Left renal pelvis (tissue), 4 donors: ENCODE results near the gene CCDC87. TPM values are rescaled to one million over a fixed set of nuclear protein-coding genes. Genes with fewer than 3 reads are reported as not detected.
"Not testable (repeated sequence)": the region's sequence is repeated elsewhere in the genome, so short reads cannot be mapped to it uniquely, and the experiment has no call there.

Experiments
- DNase-seq, 4 donors: peaks; one replicate each; pipeline ENCODE4 v3.0.0-alpha.2; 2013; ENCODE audit warnings: low read depth in 4 of 4, low spot score in 3 of 4
- polyA plus RNA-seq, 4 donors: library from polyadenylated mRNA; unstranded; fragments of 120-200 nt; gene quantifications; one replicate each; pipeline ENCODE4 v1.2.1, GENCODE V29; 2013; ENCODE audit not compliant: insufficient read length in 4 of 4

The CCDC87 gene, protein sequence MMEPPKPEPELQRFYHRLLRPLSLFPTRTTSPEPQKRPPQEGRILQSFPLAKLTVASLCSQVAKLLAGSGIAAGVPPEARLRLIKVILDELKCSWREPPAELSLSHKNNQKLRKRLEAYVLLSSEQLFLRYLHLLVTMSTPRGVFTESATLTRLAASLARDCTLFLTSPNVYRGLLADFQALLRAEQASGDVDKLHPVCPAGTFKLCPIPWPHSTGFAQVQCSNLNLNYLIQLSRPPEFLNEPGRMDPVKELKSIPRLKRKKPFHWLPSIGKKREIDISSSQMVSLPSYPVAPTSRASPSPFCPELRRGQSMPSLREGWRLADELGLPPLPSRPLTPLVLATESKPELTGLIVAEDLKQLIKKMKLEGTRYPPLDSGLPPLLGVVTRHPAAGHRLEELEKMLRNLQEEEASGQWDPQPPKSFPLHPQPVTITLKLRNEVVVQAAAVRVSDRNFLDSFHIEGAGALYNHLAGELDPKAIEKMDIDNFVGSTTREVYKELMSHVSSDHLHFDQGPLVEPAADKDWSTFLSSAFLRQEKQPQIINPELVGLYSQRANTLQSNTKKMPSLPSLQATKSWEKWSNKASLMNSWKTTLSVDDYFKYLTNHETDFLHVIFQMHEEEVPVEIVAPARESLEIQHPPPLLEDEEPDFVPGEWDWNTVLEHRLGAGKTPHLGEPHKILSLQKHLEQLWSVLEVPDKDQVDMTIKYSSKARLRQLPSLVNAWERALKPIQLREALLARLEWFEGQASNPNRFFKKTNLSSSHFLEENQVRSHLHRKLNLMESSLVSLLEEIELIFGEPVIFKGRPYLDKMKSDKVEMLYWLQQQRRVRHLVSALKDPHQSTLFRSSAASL
- under 1 TPM; 0.23 to 0.50 (median 0.28) TPM for polyA plus RNA-seq

DNA sequence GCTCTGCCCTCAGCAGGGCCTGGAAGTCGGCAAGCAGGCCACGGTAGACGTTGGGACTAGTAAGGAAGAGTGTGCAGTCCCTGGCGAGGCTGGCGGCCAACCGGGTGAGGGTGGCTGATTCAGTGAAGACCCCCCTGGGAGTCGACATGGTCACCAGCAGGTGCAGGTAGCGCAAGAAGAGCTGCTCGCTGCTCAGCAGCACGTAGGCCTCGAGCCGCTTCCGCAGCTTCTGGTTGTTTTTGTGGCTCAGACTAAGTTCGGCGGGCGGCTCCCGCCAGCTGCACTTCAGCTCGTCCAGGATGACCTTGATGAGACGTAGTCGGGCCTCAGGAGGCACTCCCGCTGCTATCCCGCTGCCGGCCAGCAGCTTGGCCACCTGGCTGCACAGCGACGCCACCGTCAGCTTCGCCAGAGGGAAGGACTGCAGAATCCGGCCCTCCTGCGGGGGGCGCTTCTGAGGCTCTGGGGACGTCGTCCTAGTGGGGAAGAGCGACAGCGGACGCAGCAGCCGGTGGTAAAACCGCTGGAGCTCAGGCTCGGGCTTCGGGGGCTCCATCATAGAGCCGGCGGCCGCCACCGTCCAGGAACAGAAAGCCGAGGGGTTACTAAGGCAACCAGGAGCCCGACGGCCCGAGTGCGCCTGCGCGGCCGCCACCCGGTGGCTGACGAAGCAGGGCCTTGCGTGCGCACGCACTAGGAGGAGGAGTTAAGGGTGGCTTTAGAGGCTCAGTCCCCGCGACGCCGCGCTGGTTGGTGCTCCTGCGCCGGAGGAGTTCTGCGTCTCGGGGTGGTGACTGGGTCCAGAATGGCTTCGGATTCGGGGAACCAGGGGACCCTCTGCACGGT lies at the start of gene CCDC87, which contains the start of gene CCS:
TSS of gene CCDC87 (minus strand) at position 607 of the 846 bp plus-strand sequence. CDS start at position 559, 48 bp downstream.
TSS of gene CCS (plus strand) at position 729 of the 846 bp plus-strand sequence. CDS start at position 806, 77 bp downstream.
- DNase-seq, result peak; percentile 84 to 89 (median 87)

DNA sequence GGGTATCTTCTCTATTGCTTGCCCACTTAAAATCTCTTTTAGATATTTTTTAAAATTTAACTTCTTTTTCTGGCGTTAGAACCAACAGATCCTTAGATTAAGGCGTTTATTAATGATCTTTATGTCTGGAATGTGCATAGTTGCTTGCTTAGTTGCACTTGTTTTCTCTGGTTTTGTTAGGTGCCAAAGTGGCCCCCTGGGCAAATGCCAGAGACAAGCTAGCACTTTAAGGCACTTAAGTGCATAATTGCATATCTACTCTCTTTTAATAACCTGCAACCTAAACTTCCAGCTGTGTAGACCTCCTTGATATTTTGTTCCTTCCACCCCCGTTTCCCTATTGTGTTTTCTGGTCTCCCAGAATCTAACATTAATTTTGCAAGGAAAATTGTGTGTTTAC lies 49.0 kb upstream of the CCDC87 start:
- no peak for DNase-seq

DNA sequence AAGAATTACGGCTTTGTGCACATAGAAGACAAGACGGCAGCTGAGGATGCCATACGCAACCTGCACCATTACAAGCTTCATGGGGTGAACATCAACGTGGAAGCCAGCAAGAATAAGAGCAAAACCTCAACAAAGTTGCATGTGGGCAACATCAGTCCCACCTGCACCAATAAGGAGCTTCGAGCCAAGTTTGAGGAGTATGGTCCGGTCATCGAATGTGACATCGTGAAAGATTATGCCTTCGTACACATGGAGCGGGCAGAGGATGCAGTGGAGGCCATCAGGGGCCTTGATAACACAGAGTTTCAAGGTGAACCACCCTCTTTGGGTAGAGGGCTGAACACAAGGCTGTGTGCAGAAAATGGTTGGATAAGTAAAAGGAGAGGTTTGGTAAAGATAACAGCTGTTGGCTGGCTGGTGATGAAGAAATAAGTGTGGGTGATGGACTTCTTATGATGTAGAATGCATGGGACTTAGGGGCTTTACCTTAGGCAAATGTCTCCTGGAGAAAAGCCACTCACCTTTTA lies 47.0 kb upstream of the CCDC87 start:
- not testable (repeated sequence) for DNase-seq

DNA sequence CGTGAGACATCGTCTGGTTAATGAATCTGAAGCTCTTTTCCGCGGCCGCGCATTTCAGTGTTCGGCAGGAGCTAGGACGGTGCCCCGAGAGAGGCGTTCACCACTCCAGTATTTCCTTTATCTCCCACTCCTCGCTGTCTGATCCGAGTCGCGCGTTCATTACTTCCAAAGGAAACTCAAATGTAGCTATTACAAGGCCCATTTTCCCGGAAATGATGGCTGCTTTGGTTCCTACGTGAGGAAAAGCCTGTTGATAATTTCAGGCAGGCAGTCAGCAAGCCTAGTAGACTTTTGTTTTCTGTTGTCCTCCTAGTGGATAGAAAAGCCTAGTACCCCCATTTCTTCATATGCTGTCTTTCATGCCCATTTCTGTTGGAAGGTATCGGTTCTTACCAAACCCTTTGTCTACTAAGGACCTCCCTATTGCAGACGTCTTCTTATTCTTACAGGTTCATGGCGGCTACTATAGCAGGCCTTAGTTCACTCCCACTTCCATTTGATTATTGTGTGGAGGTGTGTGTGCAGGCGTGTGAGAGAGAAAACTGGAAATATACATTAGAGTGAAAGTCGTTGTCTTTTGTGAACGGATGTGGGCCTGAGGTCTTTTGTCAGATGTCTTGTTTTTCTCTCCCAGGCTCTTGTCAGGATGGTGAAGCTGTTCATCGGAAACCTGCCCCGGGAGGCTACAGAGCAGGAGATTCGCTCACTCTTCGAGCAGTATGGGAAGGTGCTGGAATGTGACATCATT lies 46.4 kb upstream of the CCDC87 start:
- peak; percentile 28 to 36 (median 32) for DNase-seq

GRCh38 chr11:66638177-66639065 lies 45.6 kb upstream of the CCDC87 start, which contains the start of gene RBM4:
RBM4 (plus strand) TSS chr11:66638703; CDS start chr11:66639712, 1,009 bp downstream.
- peak; percentile 99 to 100 (median 100) for DNase-seq

DNA sequence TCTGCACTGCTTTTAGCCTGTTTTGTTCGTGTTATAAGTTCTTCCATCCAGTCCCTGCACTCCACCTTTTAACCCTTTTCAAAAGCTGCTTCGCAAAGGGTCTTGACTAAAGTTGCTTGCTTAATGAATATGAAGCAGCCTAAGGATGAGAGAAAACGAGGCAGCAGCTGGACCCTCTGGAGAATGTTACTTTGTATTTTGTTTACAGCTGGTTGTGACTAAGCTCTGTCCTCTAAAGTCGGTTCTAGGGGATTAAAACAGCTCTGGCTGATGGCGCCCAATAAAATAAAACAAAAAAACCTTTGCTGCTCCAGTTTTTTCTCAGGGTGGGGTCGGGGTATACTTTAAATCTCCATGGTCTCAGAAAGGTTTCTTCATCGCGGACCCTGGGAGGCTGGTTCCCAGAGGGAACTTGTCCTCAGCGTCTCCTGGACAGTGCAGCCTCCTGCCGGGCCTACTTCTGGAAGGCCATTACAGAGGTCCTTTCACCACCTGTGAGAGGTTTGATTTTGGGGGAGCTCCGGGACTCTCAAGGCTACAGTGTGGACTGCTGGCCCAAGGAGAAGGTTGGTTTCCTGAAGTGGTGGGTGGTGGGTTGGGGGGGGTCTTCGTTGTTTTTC lies 44.8 kb upstream of the CCDC87 start:
- DNase-seq, result peak in 1 of 4 donors; percentile 7

DNA sequence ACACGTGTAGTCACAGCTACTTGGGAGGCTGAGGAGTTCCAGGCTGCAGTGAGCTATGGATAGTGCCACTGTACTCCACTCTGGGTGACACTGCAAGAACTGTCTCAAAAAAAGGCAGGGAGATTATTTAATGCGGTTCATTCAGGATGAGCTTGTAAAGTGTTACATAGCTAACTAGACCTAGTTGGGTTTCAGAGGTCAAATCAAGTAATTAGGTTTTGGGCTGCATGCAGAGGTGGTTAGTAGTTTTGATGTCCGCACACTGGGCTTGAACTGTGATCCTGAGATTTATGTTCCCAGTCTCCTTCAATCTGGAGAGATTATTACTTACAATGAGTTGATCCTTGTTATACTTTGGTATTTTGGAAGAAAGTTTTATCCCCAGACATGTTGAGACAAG lies 43.5 kb upstream of the CCDC87 start:
- DNase-seq, result no peak

GRCh38 chr11:66632952-66633351 lies 40.1 kb upstream of the CCDC87 start:
- DNase-seq, result no peak

DNA sequence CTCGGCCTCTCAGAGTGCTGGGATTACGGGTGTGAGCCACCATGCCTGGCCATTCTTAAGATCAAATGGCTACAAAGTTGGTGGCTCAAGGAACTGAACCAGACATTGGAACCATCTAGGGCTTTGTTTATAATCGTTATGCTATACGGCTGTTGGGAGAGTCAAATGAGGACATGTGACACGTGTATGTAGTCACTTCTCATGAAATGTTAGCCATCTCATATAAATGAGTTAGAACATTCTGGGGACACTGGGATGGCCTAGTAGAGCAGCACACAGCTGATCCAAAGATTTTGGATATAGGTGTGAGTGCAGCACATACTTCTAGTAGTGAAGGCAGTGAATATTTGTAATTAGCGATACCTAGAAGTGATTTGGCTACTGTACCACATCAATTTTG lies 39.0 kb upstream of the CCDC87 start:
- DNase-seq, result no peak

GRCh38 chr11:66629356-66629755 lies 36.5 kb upstream of the CCDC87 start:
- no peak for DNase-seq

DNA sequence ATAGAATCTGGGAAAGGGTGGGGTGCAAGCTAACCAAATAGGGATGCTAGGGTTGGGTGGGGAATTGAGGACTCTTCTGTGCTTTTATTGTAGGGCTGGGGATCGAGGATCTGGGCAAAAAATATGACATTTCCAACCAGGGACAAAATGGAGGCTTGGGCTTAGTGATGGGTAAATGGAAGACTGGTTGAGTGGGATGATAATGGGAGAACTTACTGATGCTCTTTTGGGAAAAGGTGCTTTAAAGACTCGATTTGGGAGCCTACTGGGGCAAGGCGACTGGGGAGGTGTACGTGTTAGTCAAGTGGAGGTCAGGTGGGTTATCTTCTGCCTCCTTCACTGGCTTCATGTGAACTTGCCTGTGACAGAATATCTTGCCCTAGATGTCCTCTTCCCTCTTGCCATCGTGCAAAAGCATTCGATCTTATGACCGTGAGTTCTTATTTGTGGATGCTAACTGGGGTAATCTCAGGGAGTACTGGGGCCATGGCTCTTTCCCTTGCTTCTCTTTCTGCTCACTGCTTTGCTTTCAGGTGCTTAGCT lies 35.3 kb upstream of the CCDC87 start:
- no peak for DNase-seq

GRCh38 chr11:66626926-66627325 lies 34.1 kb upstream of the CCDC87 start:
- no peak for DNase-seq

DNA sequence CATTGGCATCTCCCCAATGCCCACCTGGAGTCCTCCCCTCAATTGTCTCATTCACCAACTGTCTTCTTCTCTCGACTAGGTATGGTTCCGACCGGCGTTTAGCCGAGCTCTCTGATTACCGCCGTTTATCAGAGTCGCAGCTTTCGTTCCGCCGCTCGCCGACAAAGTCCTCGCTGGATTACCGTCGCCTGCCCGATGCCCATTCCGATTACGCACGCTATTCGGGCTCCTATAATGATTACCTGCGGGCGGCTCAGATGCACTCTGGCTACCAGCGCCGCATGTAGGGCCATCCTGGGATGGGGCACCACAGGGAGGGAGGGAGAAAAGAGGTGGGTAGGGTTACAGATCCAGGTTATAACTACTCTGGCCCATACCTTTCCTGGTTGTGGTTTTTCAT lies 33.5 kb upstream of the CCDC87 start:
- no peak for DNase-seq

GRCh38 chr11:66625752-66626149 lies 32.9 kb upstream of the CCDC87 start:
- DNase-seq, result no peak

- DNase-seq, result no peak
Observed at GRCh38 chr11:66625041-66625751, 32.3 kb upstream of the CCDC87 start.

GRCh38 chr11:66624450-66624849 lies 31.6 kb upstream of the CCDC87 start:
- DNase-seq, result no peak

DNA sequence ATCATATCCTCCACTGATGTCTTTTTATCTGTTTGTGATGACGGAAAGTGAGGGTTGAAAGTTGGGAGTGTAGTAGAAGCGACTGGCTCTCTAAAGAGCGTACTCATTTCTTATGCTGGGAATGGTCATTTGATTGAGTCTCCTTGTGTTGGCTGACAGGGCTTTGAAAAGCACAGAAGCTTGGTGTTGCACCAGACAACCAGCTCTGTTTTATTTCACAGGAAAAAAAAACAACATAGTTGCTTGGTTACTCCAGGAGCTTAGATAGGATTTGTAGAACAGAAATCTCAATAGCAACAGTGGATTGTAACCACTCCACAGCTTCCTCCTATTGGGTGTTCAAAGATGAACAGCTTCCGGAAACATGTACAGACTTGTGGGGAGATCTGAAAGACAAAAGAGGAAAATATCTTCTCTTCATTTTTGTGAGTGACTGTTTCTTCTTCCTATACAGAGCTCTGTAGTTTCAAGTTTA lies 26.3 kb upstream of the CCDC87 start:
- DNase-seq, result no peak
